T1000 (cell line): Measurements from ENCODE around the gene DSG4.
"Not testable (repeated sequence)": the region's sequence is repeated elsewhere in the genome, so short reads cannot be mapped to it uniquely, and the experiment has no call there.

Experiments
- DNase-seq: peaks from one replicate; lab custom pipeline; 2025; ENCODE audit warnings: mixed read lengths; lab: John Stamatoyannopoulos, UW

DSG4 gene, protein sequence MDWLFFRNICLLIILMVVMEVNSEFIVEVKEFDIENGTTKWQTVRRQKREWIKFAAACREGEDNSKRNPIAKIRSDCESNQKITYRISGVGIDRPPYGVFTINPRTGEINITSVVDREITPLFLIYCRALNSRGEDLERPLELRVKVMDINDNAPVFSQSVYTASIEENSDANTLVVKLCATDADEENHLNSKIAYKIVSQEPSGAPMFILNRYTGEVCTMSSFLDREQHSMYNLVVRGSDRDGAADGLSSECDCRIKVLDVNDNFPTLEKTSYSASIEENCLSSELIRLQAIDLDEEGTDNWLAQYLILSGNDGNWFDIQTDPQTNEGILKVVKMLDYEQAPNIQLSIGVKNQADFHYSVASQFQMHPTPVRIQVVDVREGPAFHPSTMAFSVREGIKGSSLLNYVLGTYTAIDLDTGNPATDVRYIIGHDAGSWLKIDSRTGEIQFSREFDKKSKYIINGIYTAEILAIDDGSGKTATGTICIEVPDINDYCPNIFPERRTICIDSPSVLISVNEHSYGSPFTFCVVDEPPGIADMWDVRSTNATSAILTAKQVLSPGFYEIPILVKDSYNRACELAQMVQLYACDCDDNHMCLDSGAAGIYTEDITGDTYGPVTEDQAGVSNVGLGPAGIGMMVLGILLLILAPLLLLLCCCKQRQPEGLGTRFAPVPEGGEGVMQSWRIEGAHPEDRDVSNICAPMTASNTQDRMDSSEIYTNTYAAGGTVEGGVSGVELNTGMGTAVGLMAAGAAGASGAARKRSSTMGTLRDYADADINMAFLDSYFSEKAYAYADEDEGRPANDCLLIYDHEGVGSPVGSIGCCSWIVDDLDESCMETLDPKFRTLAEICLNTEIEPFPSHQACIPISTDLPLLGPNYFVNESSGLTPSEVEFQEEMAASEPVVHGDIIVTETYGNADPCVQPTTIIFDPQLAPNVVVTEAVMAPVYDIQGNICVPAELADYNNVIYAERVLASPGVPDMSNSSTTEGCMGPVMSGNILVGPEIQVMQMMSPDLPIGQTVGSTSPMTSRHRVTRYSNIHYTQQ

DNA sequence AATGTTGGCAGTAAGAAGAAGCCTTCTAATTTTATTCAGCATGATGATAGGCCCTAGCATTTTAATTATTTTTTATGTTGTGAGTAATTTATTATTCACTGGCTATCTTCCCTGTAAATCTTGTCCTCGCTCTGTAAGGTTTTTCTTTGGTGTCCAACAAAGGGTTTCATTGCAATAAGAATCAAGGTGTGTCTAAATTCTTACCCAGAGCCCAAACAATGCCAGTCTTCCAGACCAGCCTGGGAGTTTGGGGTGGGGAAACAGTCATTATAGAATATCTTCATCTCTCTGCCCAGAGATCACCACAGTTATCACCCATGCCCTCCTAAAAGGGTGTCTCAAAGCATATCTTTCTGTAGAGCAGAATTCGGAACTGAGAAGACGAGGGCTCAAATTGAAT is at the start of gene DSG4:
TSS of gene DSG4 (plus strand) at position 301 of the 400 bp plus-strand sequence. CDS start 135 bp downstream, outside the sequence.
- DNase-seq, result no peak

DNA sequence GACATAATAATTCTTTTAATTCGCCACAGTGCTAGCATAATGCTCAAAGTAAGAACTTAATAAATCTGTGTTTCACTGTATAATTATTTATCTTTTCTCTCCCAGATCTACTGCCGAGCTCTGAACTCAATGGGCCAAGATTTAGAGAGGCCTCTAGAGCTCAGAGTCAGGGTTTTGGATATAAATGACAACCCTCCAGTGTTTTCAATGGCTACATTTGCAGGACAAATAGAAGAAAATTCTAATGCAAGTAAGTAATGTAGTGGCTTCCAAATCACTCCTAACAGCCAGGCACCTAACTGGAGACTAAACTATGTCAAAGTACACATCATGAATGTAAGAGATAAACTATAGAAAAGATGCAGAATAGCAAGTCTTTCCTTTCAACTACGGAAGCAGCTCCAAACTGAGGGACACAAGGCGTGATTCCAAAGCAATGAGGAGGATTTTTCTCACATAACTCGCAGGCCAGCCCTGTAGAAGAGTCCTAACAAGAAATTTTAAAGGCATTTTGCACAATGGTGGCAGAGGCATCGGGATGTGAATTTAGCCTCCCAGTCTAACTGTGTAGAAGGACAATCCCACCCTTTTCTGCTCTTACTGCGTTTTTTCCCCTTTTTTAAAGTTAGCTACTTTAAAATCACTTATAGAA is 46.7 kb upstream of the DSG4 start:
- no peak for DNase-seq

DNA sequence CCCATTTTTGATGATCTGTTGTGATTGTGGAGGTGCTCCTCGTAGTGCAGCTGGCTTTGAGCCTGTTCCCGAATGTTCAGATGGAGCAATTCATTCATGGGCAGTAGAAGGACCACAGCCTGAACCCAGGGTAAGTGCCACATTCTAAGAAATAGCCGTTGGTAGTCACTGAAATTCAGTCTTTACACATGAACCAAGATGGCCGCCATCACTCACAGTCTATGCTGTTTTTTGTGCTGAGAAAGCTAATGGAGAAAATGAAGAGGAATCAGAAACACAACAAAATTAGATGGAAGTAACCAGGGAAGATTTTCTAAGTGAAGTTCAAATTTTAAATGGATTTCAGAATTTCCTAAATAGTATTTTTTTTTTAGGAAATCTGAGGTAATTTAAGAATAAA is 33.1 kb upstream of the DSG4 start:
- DNase-seq, result no peak

DNA sequence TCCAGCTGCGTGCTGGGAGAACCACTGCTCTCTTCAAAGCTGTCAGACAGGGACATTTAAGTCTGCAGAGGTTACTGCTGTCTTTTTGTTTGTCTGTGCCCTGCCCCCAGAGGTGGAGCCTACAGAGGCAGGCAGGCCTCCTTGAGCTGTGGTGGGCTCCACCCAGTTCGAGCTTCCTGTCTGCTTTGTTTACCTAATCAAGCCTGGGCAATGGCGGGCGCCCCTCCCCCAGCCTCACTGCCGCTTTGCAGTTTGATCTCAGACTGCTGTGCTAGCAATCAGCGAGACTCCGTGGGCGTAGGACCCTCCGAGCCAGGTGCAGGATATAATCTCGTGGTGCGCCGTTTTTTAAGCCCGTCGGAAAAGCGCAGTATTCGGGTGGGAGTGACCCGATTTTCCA is 23.2 kb upstream of the DSG4 start:
- not testable (repeated sequence) for DNase-seq

DNA sequence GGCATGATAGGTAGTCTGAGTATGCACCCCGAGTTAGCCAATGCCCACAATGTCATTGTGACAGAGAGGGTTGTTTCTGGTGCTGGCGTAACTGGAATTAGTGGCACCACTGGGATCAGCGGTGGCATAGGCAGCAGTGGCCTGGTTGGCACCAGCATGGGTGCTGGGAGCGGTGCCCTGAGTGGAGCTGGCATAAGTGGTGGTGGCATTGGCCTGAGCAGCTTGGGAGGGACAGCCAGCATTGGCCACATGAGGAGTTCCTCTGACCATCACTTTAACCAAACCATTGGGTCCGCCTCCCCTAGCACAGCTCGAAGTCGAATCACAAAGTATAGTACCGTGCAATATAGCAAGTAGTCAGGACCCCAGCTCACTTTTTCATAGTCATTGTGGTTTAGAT is 21.6 kb upstream of the DSG4 start:
- DNase-seq, result no peak

DNA sequence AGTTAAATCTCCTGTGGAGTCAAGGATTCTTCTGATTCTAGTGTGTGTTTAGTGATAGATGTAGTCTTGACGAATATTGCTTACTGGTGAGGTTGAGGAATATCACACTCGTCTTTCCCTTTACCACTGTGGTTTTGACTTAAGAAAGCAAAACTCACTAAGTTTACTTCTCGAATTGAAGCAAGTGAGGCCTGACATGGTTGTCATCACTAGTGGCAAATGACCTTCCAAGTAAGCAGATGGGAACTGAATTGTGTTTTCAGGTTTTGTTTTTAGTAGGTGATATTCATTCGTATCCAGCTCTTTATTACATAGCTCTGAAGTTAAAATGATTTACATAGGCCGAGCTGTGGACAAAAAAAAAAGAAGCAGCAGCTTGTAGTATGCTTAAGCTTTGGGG is 20.6 kb upstream of the DSG4 start:
- no peak for DNase-seq

DNA sequence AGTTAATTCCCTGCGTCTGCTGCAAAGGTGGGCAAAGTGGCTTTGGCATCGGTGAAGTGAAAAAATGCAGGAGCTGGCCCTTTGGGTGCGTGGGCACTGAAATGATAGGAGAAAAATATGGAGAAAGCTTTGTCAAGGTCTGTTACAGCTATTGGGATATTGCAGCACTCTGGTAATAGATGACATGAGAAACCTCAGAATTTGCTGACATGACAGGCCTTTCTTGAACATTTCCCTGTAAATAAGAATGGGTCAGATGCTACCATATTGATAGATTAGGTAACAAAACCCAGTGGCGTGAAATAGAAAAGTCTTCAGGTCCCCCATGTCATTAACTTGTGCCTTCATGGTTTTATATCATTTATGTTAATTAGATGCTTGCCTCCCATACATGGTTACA is 12.4 kb upstream of the DSG4 start:
- DNase-seq, result no peak

DNA sequence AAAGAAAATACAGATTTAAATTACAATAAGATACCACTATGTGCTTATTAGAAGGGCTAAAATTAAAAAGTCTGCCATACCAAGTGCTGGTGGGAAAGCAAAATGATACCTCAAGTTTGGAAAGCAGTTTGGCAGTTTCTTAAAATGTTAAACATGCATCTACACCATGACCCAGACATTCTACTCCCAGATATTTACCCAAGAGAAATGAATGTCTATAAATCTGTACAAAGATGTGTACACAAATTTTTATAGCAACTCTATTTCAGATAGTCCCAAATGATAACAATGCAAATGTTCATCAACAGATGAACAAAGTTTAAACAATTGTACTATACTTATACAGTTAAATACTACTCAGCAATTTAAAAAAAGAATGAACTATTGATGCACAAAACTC is 7.1 kb upstream of the DSG4 start:
- no peak for DNase-seq

DNA sequence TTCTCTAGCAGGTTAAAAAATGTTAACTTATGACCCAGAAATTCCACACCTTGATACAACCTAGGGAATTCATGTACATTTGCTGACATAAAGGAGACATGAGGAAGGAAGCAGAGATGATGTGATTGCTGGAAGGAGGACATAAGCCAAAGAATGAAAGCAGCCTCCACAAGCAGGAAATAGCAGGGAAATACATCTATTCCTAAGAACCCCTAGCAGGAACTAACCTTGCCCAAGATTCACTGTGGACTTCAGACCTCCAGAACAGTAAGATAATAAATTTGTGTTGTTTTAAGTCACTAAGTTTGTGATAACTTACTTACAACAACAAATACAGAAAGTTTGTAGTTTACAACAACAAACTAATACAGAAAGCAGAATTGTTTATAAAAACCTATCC is 4.6 kb upstream of the DSG4 start:
- DNase-seq, result no peak

DNA sequence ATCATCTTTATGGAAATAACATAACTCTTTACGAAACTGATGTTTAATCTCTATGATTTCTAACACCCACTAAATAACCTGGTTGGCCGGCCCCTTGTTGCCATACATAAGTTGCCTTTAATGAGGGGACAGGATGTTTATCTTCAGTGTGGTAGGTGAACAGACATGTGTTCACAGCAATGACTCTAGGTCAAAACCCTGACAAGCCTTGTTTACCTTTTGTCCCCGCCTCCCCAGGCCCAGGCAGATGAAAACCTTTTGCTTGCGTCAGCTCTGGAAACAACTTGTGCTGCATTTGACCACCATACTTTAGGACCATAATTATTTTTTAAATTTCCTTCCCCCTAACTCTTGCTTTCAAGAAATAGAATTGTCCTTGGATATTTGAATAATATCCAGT is 2.9 kb upstream of the DSG4 start:
- no peak for DNase-seq

DNA sequence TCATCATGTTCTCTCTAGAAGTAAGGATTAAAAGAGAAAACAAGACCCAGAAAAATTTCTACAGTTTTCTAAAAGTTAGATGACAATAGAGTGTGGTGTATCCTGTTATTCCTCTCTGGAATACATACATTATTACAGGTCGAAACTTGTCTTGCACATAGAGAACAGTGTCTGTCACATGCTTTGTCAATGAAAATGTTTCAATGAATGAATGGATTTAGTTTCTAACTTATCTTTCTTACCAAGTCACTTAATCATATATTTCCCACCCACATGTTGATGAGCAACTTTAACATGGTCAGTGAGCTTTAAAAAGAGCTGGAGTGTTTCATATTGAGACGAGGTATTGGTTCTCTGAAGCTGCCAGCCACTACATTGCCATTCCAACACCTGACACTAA is 4.3 kb downstream of the DSG4 start:
- DNase-seq, result no peak

DNA sequence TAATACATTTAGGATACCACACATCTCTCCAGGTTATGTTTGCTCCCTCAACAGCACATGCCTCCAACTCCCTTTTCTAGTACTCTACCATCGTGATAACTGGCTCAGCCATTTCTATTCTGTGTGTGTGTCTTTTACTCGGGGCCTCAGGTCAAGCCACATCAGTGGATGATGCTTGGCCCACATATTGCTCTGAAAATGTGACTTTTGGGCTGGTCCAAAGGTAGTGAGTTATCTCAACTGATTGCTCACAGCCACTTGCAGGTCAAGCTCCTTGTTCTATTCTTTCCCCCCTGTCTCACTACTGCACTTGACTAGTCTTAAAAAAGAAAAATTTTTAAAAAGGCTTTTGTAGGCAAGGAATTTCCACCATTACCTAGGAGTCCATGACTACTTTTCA is 5.5 kb downstream of the DSG4 start:
- no peak for DNase-seq

DNA sequence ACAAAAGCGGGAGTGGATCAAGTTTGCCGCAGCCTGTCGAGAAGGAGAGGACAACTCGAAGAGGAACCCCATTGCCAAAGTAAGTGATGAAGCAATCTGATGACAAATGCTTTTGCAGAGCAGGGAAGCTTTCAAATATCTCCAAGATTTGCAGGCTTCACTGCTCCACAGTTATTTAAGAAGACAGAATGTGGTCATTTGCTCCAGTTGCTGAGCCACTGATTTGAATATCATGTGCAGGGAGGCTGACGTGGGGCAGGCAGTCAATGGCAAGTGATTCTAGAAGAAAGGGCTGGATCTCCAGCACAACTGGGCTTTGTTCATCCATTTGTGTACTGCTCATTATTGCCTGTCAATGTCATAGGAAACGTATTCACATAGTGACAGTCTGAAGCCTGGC is 10.2 kb downstream of the DSG4 start:
- no peak for DNase-seq

DNA sequence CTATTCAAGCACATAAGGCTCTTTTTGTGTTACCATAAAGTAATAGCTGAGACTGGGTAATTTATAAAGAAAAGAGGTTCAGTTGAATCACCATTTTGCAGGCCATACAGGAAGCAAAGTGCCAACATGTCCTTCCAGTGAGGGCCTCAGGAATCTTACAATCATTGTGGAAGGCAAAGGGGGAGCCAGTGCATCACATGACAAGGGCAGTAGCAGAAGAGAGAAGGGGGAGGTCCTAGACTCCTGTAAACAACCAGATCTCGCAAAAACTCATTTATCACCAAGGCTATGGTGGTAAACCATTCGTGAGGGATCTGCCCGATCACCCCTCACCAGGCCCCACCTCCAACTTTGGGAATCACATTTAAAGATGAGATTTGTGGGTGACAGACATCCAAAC is 16.7 kb downstream of the DSG4 start:
- DNase-seq, result no peak

DNA sequence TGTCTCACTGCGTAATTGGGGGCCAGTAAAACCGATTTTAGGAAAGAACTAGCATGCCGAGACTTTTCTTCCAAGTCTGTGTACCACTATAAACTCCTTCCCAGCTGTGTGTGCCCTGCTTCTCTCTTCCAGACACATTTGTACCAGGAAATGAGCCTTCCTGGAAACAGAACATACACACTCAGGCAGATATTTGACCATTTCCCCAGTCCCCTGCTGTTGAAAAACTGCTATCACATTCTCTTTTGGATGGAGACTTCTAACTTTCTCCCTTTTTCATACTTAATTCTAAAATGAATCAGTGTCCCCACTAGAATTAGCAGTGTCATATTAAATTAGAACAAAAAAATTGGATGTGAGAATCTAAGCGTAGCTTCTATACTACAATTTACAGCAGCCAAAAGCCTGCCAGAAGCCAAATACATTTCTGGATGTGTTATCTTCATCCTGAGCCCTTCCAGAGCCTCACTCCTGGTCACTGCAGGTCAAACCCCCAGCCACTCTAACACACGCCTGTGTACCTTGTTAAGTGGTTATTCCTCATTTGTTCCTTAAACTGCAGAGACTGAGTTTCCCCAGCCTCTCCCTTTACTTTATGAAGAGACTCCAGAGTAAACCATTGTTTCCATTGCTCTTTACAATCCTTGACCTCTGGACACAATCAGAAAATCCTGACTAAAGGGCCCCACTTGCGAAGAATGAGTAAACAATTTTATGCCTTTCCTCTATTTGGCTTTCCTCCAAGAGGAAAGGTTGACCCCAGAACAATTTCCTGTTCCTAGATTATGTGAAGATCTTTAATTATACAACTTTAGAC is 20.4 kb downstream of the DSG4 start:
- no peak for DNase-seq

DNA sequence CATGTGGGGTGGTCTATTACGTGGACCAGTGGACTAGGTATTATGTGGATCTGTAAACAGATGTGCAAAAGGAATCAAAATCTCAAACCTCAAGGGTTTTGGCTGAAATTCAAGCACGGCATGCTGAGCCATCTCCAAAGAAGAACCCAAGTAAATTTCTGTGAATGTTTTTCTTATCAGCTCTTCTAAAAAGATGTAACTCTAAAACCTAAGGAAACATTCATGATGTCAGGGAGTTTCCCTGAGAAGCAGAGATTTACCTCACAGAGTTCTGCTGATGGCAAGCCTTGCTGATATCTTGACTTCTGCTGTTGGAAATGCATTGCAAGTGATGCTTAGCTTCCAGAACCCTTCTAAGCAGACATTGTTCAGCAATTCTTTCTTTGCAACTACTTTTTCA is 21.6 kb downstream of the DSG4 start:
- no peak for DNase-seq

DNA sequence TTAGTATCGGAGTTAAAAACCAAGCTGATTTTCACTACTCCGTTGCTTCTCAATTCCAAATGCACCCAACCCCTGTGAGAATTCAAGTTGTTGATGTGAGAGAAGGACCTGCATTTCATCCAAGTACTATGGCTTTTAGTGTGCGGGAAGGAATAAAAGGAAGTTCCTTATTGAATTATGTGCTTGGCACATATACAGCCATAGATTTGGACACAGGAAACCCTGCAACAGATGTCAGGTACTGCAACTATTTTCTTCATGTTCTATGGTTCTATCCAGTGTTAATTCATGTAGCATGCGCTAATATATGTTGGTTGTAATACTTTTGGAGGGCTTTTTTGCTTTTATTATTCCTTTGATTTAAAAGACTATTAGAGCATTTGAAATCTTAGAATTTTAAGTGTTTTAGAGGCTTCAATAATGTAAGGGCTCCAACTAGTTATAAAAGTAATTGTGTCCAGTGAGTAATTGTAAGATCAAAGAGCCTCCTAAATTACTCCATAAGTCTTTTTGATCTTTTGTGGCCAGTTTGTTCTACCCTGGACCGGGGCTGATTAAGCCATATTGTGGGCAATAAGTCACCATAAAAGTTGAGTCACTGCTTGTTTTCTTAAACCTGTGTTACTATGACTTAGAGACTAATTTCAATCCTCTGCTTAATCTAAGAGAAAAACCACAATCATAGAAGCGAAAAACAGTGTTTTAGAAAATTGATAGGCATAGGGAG is 22.9 kb downstream of the DSG4 start:
- DNase-seq, result peak; percentile 10

DNA sequence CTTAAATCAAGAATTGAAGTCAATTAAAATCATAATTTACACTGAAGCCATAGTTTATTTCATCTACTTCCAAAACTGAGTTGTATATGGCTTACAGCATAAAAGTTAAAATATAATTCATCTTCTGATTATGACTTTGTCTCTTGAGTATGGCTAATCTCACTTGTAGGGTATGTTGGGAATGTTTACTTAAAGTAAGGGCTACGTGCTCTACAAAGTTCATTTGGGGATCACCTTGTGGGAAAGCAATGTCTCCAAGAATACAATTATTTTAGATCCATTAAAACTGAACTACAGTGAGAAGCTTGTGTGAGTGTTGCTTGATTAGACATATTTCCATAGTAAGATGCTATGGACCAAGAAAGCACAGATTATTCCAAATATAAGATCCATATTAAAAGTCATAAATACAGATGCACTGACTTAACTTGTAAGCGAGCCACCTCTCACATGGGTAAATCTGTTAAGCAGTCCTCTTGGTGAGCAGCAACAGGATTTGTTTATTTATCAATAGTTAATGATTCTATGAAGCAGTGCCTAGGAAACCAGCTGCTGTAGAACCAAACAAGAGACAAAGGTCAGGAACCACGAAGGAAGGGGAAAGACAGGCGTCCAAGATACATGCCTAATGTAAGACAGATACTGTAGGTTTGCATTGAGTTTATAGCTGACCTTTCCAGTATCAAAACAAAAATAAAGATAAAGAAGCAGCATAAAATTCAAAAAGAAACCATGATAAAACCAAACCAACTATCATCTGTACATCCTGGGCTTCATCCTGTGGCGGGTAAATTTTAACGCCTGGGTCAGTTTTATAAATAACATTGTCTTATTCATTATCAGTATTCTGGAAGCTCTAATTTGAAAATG is 24.8 kb downstream of the DSG4 start:
- DNase-seq, result no peak

DNA sequence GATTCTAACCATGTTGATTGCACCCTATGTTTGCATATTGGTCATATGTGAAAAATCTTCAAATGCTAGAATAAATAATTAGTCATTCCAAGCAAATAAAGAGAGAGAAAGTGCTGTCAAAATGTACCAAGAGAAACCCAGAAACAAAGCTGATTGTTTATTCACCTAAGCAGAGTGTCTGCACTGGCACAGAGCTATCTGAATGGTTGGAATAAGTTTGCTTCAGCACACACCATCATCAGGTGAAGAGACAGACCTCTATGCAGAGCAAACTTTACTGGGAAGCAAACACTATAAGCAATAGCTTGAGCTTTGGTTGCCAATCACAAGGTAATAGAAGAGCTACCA is 25.4 kb downstream of the DSG4 start:
- DNase-seq, result no peak

DNA sequence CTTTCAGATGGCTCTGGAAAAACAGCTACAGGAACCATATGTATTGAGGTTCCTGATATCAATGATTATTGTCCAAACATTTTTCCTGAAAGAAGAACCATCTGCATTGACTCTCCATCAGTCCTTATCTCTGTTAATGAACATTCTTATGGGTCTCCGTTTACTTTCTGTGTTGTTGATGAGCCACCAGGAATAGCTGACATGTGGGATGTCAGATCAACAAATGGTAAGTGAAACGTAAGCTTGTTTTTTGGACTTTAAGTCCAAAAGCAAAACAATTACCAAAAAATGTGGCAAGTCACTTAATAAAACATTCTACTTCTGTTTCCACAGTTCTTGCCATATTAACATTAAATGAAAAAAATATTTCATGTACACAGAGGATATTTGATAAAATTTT is 26.8 kb downstream of the DSG4 start:
- DNase-seq, result no peak
